WTC11 (cell line): ENCODE data around the gene TMEM198. TPM values are rescaled to one million over a fixed set of nuclear protein-coding genes. Genes with fewer than 3 reads are reported as not detected.

ENCODE experiments used
- ATAC-seq: fragments of 200-7000 bp; cut with Tn5 transposase; 2 replicates; pipeline ENCODE4 v1.10.0; 2021; ENCODE audit warnings: mild to moderate bottlenecking, moderate library complexity
- CTCF ChIA-PET: fragments of 300-600 bp; sonication (Branson Sonifier 250); formaldehyde crosslinking; loops from one replicate; lab custom pipeline; 2021; ENCODE audit warnings: antibody characterized with exemption; lab: Charles Lee
- POLR2A ChIA-PET: fragments of 350-600 bp; sonication (Branson Sonifier 250); formaldehyde crosslinking; loops from one replicate; lab custom pipeline; 2021; ENCODE audit warnings: antibody characterized with exemption; lab: Charles Lee
- DNase-seq: peaks from one replicate; pipeline ENCODE4 v3.0.0; 2021; ENCODE audit warnings: low spot score
- H3K27ac Mint-ChIP-seq: 2 replicates; pipeline ENCODE4 v1.8.0; 2021; ENCODE audit warnings: mixed read lengths
- H3K27me3 Mint-ChIP-seq: 2 replicates; pipeline ENCODE4 v1.8.0; 2021; ENCODE audit warnings: low read depth, mild to moderate bottlenecking, moderate library complexity, mixed read lengths
- H3K36me3 Mint-ChIP-seq: 2 replicates; pipeline ENCODE4 v1.8.0; 2021; ENCODE audit warnings: mixed read lengths
- H3K4me1 Mint-ChIP-seq: 2 replicates; pipeline ENCODE4 v1.8.0; 2022; ENCODE audit warnings: mixed read lengths
- H3K4me3 Mint-ChIP-seq: 2 replicates; pipeline ENCODE4 v1.8.0; 2021; ENCODE audit warnings: mild to moderate bottlenecking, moderate library complexity, mixed read lengths
- H3K9me3 Mint-ChIP-seq: 2 replicates; pipeline ENCODE4 v1.8.0; 2021; ENCODE audit warnings: mixed read lengths
- GRHL2 ChIP-seq: fragments of 250-450 bp; sonication (Bioruptor Pico); IDR thresholded peaks from 2 replicates; pipeline ENCODE4 v1.8.0; 2022; ENCODE audit warnings: mild to moderate bottlenecking, moderate library complexity; ENCODE audit not compliant: insufficient replicate concordance, severe bottlenecking
- MXD4 ChIP-seq: fragments of 250-450 bp; sonication (Bioruptor Pico); IDR thresholded peaks from 2 replicates; pipeline ENCODE4 v1.8.0; 2021; ENCODE audit warnings: mild to moderate bottlenecking, moderate library complexity, borderline replicate concordance
- NFATC4 ChIP-seq: fragments of 250-450 bp; sonication (Bioruptor Pico); IDR thresholded peaks from 2 replicates; pipeline ENCODE4 v1.9.0; 2021; ENCODE audit warnings: mild to moderate bottlenecking
- NR1H2 ChIP-seq: sonication (generic); formaldehyde crosslinking; IDR thresholded peaks from 2 replicates; pipeline ENCODE4 v1.9.0; 2021; ENCODE audit warnings: mild to moderate bottlenecking, moderate library complexity, missing genetic modification reagents
- NR2C2 ChIP-seq: sonication (generic); formaldehyde crosslinking; IDR thresholded peaks from 2 replicates; pipeline ENCODE4 v1.8.0; 2022; ENCODE audit warnings: mild to moderate bottlenecking, missing genetic modification reagents
- NR3C1 ChIP-seq: sonication (generic); formaldehyde crosslinking; conservative IDR thresholded peaks from 2 replicates; pipeline ENCODE4 v1.8.1; 2023; ENCODE audit warnings: low read depth, mild to moderate bottlenecking, missing genetic modification reagents
- SMAD4 ChIP-seq: sonication (generic); formaldehyde crosslinking; IDR thresholded peaks from 2 replicates; pipeline ENCODE4 v1.8.0; 2022; ENCODE audit warnings: mild to moderate bottlenecking, missing genetic modification reagents
- USF1 ChIP-seq: sonication (generic); formaldehyde crosslinking; IDR thresholded peaks from 2 replicates; pipeline ENCODE4 v1.8.0; 2022; ENCODE audit warnings: mild to moderate bottlenecking, missing genetic modification reagents
- ZNF263 ChIP-seq: sonication (generic); formaldehyde crosslinking; IDR thresholded peaks from 2 replicates; pipeline ENCODE4 v1.8.1; 2022; ENCODE audit warnings: low read depth, mild to moderate bottlenecking, moderate library complexity, missing genetic modification reagents
- ZNF425 ChIP-seq: fragments of 250-450 bp; sonication (Bioruptor Pico); conservative IDR thresholded peaks from 2 replicates; pipeline ENCODE4 v1.9.0; 2021; ENCODE audit warnings: mild to moderate bottlenecking
- total RNA-seq: library from RNA; stranded (reverse); gene quantifications from 3 replicates; pipeline ENCODE4 v1.2.3, GENCODE V29; 2021
- TF ChIP-seq, protein P1 (sequence below): fragments of 250-450 bp; sonication (Bioruptor Pico); IDR thresholded peaks from 2 replicates; pipeline ENCODE4 v1.9.0; 2021; ENCODE audit warnings: mild to moderate bottlenecking
- TF ChIP-seq, protein P2 (sequence below): fragments of 250-450 bp; sonication (Bioruptor Pico); IDR thresholded peaks from 2 replicates; pipeline ENCODE4 v1.9.0; 2021; ENCODE audit warnings: mild to moderate bottlenecking, borderline replicate concordance
- TF ChIP-seq, protein P3 (sequence below): sonication (generic); formaldehyde crosslinking; IDR thresholded peaks from 2 replicates; pipeline ENCODE4 v1.8.0; 2022; ENCODE audit warnings: missing genetic modification reagents

Gene TMEM198
- total RNA-seq, 1 experiment from 2014 or later: 7.1 TPM

DNA sequence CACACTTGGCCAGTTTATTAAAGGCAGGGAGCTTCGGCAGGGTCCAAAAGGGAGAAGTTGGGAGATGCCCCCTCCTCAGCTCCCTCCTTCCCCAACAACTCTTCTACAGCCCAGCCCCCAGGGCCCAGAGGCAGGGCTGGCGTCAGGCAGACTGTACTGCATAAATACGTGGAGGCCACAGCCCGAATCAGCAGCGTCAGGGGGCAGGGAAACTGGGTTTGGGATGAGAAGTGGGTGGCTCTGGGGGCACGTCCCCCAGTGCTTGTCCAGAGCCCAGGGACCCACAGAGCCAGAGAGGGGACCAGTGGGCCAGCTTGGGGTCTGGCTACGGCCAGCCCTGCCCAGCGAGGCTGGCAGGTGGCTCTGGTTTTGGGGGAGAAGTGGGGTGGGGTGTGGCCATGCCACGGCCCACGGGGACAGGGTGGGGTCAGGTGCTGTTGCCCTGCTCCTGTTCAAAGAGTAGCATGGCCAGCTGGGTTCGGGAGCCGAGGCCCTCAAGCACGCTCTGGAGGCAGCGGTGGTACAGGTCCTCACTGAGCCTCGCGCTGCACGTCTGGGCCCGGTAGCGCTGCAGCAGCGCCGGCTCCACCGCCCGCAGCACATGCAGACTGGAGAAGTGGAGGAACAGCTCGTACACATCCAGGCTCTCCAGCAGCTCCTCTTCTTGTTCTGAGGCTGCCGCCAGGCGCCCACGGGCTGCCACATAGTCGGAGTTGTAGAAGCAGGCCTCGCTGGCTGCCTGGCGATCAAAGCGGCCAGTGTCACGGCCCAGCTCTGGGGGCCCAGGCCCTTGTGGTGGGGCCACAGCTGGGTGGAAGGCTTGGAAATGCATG is 4.7 kb upstream of the TMEM198 start (continued):
- TF ChIP-seq ZNF425: no peak
- no peak for TF ChIP-seq NR3C1 (CRISPR knock-in tag)
- TF ChIP-seq SMAD4 (CRISPR knock-in tag): no peak
- no peak for TF ChIP-seq NFATC4 (CRISPR knock-in tag)

- peaks cover 11% of the 10 kb centered on the region for H3K27me3 Mint-ChIP-seq
- peaks cover 22% of the 10 kb centered on the region for H3K36me3 Mint-ChIP-seq
- H3K9me3 Mint-ChIP-seq: no peaks in the 10 kb centered on the region
- CTCF ChIA-PET: interaction anchor here (1.2 to 41.3 kb wide), 8 partner anchors 10 to 102 kb away, joined by 3 to 2316 read pairs (median 15); partner anchors contain the start of genes GMPPA and STK11IP
- POLR2A ChIA-PET: no interaction called here
- DNase-seq: no peak
- no peak overlapping the region for H3K27ac Mint-ChIP-seq
- no peak overlapping the region for H3K4me3 Mint-ChIP-seq
- TF ChIP-seq, protein P1, sequence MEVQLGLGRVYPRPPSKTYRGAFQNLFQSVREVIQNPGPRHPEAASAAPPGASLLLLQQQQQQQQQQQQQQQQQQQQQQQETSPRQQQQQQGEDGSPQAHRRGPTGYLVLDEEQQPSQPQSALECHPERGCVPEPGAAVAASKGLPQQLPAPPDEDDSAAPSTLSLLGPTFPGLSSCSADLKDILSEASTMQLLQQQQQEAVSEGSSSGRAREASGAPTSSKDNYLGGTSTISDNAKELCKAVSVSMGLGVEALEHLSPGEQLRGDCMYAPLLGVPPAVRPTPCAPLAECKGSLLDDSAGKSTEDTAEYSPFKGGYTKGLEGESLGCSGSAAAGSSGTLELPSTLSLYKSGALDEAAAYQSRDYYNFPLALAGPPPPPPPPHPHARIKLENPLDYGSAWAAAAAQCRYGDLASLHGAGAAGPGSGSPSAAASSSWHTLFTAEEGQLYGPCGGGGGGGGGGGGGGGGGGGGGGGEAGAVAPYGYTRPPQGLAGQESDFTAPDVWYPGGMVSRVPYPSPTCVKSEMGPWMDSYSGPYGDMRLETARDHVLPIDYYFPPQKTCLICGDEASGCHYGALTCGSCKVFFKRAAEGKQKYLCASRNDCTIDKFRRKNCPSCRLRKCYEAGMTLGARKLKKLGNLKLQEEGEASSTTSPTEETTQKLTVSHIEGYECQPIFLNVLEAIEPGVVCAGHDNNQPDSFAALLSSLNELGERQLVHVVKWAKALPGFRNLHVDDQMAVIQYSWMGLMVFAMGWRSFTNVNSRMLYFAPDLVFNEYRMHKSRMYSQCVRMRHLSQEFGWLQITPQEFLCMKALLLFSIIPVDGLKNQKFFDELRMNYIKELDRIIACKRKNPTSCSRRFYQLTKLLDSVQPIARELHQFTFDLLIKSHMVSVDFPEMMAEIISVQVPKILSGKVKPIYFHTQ: no peak
- TF ChIP-seq NR1H2 (CRISPR knock-in tag): no peak
- TF ChIP-seq, protein P2, sequence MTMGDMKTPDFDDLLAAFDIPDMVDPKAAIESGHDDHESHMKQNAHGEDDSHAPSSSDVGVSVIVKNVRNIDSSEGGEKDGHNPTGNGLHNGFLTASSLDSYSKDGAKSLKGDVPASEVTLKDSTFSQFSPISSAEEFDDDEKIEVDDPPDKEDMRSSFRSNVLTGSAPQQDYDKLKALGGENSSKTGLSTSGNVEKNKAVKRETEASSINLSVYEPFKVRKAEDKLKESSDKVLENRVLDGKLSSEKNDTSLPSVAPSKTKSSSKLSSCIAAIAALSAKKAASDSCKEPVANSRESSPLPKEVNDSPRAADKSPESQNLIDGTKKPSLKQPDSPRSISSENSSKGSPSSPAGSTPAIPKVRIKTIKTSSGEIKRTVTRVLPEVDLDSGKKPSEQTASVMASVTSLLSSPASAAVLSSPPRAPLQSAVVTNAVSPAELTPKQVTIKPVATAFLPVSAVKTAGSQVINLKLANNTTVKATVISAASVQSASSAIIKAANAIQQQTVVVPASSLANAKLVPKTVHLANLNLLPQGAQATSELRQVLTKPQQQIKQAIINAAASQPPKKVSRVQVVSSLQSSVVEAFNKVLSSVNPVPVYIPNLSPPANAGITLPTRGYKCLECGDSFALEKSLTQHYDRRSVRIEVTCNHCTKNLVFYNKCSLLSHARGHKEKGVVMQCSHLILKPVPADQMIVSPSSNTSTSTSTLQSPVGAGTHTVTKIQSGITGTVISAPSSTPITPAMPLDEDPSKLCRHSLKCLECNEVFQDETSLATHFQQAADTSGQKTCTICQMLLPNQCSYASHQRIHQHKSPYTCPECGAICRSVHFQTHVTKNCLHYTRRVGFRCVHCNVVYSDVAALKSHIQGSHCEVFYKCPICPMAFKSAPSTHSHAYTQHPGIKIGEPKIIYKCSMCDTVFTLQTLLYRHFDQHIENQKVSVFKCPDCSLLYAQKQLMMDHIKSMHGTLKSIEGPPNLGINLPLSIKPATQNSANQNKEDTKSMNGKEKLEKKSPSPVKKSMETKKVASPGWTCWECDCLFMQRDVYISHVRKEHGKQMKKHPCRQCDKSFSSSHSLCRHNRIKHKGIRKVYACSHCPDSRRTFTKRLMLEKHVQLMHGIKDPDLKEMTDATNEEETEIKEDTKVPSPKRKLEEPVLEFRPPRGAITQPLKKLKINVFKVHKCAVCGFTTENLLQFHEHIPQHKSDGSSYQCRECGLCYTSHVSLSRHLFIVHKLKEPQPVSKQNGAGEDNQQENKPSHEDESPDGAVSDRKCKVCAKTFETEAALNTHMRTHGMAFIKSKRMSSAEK (CRISPR knock-in tag): no peak
- peaks cover 36% of the 10 kb centered on the region for H3K4me1 Mint-ChIP-seq
- no peak for ATAC-seq
These were observed 3.7 kb upstream of the TMEM198 start for GRCh38 chr2:219539926-219540678.

- CTCF ChIA-PET: interaction anchor here (0.6 to 41.3 kb wide), 32 partner anchors 11 to 202 kb away, joined by 3 to 2316 read pairs (median 4); partner anchors contain the start of genes DNPEP, GMPPA, OBSL1 and STK11IP
- Mint-ChIP-seq H3K9me3 (no peaks in the 10 kb centered on the region), H3K27ac (peak overlapping the region; percentile 63; the same call in 1 of the 2 replicates), H3K4me3 (no peak overlapping the region), H3K4me1 (peaks cover 36% of the 10 kb centered on the region), H3K27me3 (peaks cover 16% of the 10 kb centered on the region), H3K36me3 (peaks cover 22% of the 10 kb centered on the region)
- POLR2A ChIA-PET: no interaction called here
- DNase-seq (no peak), ATAC-seq (no peak)
- no peak for TF ChIP-seq MXD4 (CRISPR knock-in tag)
- no peak for TF ChIP-seq USF1 (CRISPR knock-in tag)
- TF ChIP-seq, protein P3, sequence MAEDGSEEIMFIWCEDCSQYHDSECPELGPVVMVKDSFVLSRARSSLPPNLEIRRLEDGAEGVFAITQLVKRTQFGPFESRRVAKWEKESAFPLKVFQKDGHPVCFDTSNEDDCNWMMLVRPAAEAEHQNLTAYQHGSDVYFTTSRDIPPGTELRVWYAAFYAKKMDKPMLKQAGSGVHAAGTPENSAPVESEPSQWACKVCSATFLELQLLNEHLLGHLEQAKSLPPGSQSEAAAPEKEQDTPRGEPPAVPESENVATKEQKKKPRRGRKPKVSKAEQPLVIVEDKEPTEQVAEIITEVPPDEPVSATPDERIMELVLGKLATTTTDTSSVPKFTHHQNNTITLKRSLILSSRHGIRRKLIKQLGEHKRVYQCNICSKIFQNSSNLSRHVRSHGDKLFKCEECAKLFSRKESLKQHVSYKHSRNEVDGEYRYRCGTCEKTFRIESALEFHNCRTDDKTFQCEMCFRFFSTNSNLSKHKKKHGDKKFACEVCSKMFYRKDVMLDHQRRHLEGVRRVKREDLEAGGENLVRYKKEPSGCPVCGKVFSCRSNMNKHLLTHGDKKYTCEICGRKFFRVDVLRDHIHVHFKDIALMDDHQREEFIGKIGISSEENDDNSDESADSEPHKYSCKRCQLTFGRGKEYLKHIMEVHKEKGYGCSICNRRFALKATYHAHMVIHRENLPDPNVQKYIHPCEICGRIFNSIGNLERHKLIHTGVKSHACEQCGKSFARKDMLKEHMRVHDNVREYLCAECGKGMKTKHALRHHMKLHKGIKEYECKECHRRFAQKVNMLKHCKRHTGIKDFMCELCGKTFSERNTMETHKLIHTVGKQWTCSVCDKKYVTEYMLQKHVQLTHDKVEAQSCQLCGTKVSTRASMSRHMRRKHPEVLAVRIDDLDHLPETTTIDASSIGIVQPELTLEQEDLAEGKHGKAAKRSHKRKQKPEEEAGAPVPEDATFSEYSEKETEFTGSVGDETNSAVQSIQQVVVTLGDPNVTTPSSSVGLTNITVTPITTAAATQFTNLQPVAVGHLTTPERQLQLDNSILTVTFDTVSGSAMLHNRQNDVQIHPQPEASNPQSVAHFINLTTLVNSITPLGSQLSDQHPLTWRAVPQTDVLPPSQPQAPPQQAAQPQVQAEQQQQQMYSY (CRISPR knock-in tag): no peak
- TF ChIP-seq GRHL2: no peak
- no peak for TF ChIP-seq SMAD4 (CRISPR knock-in tag)
- no peak for TF ChIP-seq NR2C2
- no peak for TF ChIP-seq ZNF263 (CRISPR knock-in tag)
These were observed 2.9 kb upstream of the TMEM198 start for GRCh38 chr2:219540784-219541504.
